GM18858 (cell line): ENCODE data around the gene ZC3H12C.
"Not testable (repeated sequence)": the region's sequence is repeated elsewhere in the genome, so short reads cannot be mapped to it uniquely, and the experiment has no call there.

Experiments
- ATAC-seq: cut with Tn5 transposase; IDR thresholded peaks from one replicate; pipeline ENCODE4 v1.9.1; 2021; ENCODE audit not compliant: unreplicated experiment

The ZC3H12C gene

DNA sequence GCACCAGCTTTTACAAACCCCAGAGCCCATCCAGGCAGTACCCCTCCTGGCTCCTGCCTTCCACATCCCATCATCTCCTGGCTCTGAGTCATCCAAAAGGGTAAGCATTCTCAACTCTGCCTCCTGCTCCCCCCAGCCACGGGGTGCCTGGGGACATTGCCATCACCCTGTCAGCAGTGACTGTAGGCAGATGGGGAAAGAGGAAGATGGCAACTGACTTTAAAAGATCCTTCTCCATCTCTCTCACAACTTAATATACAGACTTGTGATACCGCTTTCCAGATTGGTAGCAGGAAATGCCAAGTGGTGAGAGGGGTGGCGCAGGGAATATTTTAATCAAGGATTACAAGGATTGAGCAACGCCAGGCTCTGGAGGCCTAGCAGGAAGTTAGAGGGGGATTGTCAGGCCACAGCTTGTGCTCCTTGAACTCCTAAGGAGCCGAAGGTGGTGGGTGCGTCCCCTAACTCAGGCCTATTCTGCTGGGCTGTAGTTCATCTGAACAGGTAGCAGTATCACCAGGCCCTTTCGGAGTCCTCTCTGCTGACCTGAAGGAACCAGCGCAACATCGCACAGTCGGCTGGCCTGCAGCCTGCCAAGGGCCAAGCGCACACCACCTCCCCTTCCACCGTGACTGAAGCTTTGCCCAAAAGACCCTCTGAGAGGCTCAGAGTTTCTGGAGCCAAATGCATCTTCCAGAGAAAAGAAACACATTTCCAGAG, 83.3 kb downstream of the ZC3H12C start:
- ATAC-seq = no peak

DNA sequence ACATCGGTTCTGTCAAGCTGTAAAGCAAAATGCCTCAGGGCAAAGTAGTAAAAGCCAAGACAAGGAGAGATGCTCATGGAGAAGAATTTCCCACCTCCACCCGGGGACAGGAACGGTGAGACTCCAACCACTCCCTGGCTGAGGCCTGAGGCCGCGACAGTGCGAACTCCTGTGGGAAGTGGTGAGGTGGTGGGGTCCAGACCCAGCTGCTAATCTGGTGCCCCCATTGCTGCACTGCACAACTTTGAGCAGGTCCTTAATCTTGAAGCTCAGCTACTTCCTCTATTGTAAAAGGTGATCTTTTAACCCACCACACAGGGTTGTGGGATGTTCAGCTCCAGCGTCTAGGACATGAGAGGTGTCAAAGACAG, 83.9 kb downstream of the ZC3H12C start:
- ATAC-seq = no peak

DNA sequence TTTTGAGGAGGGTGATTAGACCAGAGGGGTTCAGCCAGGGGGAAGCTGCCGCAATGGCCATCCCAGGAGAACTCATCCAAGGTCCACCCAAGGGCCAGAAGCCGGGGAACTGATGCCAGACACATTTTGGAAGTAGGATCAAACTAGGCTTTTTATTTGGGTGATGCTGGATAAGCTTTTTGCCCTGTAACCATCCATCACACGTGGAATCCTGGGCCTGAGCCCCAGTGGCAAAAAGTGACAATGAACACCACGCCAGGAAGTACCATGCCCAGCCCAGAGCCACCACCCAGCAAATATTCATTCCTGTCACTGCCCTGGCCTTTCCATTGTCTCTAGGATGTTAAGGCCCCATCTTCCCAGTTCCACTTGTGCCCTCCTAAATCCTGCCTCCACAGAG, 85.9 kb downstream of the ZC3H12C start:
- no peak for ATAC-seq

DNA sequence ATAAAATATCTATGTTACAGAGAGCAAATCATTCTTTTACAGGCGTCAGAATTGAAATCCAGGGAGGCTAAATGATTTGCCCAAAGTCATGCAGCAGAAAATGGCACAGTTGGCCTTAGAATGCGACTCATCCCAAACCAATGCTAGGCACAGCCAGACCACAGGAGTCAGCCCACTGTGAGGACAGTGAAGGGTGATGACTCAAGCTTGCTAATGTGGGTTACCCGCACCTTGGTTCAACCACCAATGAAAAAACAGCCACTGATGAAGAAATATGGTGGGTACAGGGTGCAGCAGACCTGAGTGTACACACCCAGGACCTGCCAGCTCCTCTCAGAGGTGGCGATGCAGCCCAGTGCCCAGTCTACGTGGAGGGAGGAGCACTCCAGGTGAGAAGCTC, 89.7 kb downstream of the ZC3H12C start:
- no peak for ATAC-seq

DNA sequence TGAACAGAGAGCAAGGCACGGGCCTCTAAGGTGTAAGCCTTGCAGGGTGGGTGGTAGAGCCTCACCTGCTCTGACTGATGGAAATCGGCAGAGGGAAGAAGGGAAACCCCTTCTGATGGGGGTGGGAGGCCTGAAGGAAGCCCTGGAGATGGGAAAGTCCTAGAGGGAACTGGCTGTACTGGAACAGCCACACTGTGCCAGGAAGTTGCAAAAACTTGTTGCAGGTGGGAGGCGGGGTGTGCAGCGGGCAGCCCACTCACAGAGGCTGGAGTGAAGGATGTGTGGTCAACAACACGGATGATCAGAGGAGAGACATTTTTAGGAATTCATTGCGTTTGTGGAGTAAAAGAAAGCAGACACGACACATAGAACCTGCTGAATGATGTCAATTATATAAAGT, 91.3 kb downstream of the ZC3H12C start:
- ATAC-seq = no peak

DNA sequence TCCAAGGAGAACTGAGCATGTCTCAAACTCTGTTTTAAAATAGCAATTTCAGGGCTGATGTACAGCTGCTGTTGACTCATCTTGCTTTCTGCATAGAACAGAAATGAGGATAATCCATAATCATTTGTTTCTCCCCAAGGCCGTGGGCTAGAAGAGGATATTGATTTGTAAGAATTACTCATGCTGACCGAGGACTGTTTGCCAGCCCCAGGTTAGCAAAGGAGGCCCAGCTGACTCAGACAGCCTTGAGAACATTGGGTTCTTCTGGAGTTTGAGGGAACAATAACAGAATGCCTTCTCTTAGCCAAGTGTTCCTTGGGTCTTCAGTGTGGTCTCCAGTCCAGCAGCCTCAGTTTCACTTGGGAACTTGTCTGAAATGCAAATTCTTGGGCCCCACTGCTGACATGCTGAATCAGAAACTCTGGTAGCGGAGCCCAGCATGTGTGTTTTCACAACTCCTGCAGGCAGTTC, 92.0 kb downstream of the ZC3H12C start:
- no peak for ATAC-seq

DNA sequence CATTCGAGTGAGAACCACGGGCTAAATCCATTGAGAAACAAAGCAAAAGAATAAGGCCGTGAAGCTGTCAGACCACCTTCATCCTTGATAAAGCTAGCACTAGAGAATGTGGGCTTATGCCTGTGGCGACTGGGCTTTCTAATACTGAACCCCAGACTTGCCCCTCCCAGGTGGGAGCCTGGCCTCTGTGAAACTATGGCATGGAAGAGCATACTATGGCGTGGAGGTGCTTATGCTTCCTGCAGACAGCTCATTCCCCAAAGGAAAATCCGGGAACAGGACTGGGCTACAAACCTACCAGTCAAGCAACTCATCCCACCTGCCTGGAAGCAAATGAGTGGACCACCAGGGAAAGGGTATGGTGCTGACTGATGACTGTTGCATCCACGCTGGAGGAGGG, 92.4 kb downstream of the ZC3H12C start:
- no peak for ATAC-seq

DNA sequence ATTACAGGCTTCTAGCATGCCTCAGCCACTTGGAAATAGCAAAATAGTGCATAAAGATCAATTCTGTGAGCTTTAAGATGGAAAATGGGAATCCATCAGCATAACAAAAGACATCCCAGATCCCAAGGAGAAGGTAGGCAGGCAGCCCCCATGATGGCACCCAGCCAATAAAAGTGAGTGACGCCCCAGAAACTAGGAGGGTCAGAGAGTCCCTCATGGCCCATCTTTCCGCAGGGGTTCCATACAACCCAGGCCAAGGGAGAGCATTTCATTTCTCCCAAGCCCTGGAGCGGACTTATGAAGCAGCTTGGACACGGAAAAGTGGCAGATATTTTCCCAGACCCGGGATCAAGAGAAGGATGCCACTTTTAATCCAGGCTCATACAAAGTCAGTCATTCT, 93.3 kb downstream of the ZC3H12C start:
- ATAC-seq = no peak

DNA sequence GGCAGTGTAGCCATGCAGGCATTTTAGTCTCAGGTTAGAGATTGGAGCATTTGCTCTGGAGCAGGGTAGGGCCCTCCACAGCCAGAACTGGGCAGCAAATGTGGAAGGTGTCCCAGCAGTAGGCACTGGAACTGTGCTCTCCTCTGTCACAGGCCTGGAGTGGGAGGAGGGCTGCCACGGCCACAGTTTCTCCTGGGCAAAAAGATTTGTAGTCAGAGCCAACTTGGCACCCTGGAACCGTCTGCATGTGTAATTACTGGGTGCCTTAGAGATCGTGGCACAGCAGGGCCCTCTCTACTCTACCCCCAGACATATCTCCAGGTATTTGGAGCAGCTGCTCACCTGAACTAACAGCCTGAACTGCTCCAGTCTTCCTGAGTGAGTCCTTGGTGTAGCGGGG, 93.7 kb downstream of the ZC3H12C start:
- ATAC-seq = no peak

DNA sequence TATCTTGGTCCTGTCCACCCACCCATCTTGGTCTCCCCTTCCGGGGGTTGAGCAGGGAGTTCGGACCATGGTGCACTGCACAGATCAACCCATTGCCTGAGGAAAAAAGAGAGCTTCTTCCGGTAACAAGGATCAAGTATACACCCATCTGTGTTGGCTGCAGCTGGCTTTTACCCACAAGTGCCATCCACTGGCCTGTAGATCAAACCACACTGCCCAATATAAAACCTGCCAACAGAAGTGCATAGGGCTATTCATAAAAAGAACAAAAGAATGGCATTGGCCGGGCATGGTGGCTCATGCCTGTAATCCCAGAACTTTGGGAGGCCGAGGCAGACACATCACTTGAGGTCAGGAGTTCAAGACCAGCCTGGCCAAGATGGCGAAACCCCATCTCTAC, 94.5 kb downstream of the ZC3H12C start:
- no peak for ATAC-seq

DNA sequence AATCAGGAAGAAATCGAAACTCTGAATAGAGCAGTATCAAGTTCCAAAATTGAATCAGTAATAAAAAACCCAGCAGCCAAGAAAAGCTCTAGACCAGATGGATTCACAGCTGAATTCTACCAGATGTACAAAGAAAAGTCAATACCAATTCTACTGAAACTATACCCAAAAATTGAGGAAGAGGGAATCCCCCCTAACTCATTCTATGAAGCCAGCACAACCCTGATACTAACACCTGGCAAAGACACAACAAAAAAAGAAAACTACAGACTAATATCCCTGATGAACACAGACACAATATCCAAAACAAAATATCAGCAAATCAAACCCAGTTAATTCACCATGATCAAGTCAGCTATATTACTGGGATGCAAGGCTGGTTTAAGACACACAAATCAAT, 97.7 kb downstream of the ZC3H12C start:
- ATAC-seq = no peak

DNA sequence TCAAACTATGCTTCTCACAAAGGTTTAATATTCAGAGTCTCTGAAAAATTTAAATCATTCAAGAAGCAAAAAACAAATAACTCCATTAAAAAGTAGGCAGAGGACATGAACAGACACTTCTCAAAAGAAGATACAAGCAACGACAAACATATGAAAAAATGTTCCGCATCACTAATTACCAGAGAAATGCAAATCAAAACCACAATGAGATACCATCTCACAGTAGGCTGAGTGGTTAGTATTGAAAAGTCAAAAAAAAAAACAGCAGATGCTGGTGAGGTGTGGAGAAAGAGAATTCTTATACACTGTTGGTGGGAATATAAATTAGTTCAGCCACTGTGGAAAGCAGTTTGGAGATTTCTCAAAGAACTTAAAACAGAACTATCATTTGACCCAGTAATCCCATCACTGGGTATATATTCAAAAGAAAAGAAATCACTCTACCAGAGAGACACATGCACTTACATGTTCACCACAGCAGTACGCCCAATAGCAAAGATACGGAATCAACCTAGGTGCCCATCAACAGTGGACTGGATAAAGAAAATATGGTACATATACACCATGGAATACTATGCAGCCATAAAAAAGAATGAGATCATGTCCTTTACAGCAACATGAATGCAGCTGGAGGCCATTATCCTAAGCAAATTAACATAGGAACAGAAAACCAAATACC, 99.6 kb downstream of the ZC3H12C start:
- ATAC-seq = peak; percentile 84

DNA sequence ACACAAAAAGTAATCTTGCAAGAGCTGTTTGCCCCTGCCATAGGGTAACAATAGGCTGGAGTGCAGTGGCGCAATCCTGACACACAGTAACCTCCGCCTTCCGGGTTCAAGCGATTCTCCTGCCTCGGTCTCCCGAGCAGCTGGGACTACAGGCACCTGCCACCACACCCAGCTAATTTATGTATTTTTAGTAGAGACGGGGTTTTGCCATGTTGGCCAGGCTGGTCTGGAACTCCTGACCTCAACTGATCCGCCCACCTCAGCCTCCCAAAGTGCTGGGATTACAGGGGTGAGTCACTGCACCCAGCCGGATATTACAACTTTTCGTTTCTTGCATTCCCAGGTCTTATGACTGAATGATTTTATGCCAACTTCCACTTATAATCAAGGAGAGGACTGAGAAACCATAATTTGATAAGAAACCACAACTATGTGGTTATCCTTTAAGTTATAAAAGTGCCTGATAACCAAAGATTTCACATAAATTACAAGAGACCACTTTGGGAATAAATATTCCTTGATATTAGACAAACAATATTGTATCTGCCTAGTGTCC, 101.1 kb downstream of the ZC3H12C start:
- ATAC-seq = not testable (repeated sequence)

DNA sequence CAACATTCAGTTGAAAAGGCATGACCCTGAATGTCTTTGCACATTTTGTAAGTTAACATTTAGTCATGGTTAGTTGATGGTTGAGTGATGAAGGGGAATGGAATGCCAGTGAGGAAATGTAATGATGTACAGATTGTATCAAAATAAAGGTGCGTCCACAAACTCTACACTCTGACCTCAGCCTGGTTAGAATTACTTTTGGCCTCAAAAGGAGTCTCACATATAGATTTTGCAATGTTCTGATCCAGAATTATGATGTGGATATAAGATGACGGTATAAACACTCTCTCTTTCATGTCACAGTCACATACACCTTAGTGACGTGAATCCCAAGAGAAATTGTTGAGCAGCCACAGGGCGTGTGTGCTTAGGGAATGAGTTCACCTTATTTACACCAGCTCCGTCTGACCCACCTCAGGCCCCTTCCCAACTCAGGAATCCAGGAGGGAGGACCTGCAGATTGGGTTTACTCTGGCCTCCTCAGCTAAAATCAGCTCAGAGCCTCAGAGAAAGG, 103.1 kb downstream of the ZC3H12C start:
- ATAC-seq = no peak

DNA sequence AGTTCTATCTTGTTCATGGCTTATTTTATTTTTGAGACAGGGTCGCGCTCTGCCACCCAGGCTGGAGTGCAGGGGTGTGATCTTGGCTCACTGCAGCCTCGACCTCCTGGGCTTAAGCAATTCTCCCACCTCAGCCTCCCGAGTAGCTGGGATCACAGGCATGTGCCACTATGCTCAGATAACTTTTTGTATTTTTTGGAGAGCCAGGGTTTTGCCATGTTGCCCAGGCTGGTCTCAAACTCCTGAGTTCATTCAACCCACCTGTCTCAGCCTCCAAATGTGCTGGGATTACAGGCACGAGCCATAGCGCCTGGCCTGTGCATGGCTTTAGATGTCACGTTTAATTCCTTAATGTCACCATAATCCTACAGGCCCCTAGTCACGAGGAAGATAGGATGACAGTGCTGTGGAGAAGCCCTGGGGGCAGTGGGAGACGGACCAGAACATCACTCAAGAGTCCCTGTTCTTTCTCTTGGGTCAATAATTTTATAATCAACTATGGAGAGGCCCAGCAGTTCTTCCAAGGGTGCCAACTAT, 103.8 kb downstream of the ZC3H12C start:
- no peak for ATAC-seq

DNA sequence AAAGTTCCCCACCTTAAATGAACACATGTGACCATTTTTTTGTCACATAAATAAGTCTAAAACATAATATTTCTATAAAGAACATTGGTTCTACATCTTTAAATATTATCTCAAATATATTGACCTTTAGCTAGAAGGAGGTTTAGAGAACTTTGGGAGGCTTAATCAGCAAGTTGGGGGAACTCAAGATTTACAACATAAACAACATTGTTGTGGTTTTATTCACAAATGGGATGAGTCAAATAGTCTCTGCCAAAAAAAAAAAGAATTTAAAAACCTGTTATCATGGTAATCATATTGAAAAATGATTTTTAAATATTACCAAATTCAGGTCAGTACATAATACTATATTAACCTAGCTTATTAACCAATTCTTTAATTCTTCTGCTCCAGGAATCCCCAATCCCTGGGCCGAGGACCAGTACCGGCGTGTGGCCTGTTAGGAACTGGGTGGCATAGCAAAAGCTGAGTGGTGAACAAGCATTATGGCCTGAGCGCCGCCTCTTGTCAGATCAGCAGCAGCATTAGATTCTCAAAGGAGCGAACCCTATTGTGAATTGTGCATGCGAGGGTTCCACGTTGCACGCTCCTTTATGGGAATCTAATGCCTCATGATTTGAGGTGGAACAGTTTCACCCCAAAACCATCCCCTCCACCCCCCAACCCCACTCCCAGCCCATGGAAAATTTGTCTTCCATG, 105.0 kb downstream of the ZC3H12C start:
- ATAC-seq = no peak

DNA sequence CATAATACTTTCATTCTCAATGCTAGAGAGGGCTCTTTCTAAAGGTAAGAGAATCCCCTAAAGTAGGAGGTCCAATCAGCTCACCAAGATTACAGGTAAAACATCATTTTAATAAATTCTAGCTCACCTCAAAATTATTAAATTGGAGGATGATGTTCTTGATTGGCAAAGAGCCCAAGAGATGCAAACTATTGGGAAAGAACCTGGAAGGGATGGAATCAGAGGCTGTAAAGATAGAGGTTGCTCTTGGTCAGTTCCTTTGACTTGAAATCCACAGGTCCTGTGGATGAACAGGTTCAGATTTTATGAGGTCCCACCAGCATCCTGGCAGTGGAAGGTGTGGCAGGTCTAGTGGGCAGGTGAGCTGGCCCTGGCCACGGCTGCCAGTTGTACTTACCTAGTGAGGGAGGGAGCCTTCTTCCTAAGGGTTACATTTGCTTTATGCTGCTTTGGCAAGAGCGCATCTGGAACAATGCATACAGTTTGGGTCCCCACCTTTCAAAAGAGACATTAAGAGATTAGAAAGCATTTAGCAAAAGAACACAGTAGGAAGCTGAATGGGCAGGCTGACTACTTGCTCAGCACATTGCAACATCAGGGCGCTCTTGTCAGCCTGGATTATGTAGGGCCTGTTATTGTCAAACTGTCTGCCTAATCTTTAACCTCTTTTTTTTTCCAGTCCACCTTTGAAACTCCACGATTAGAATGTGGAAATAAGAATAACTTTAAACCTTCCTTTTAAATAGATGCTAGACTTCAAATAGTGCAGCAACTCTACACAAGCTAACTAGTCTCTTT, 106.2 kb downstream of the ZC3H12C start:
- ATAC-seq = no peak

DNA sequence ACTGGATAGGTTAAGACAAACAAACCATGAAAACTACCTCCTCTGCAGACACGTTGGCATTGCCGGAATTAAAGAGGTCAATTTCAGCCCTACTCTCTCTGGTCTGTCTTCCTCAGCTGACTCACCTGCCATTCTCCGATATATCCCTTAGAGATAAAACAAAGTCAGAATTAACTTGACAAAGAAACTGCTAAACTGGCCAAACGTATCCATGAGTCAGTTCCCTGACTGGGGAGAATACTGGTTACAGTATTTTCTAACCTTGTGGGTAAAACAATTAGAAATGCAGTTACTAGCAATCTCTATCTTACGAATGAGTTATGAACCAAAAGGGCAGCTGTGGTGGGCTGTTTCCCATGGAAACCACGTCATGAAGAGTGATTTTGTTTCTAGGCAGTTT, 107.0 kb downstream of the ZC3H12C start:
- ATAC-seq = no peak

DNA sequence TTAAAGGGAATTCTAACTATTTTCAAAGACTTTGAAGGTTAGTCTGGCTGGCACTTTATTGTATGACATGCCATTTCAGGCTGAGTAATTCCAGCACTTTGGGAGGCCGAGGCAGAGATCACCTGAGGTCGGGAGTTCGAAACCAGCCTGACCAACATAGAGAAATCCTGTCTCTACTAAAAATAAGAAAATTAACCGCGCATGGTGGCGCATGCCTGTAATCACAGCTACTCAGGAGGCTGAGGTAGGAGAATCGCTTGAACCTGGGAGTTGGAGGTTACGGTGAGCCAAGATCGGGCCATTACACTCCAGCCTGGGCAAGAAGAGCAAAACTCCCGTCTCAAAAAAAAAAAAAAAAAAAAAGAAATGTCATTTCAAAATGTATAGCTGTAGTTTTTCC, 107.6 kb downstream of the ZC3H12C start:
- no peak for ATAC-seq

DNA sequence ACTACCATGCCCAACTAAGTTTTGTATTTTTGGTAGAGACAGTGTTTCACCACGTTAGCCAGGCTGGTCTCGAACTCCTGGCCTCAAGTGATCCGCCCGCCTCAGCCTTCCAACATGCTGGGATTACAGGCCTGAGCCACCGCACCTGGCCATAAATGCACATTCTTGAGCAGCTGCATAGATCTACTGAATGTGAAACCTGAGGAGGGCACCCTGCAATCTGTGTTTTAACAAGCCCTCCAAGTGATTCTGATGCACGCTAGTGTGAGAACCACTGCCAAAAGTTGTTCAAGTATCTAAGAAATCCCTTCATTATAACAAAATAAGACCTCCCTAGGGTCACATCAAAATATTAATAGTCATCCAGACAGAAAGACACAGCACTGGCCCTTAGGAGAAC, 113.9 kb downstream of the ZC3H12C start:
- no peak for ATAC-seq
